ENCODE results near the gene SELENOH. TPM values are rescaled to one million over a fixed set of nuclear protein-coding genes. Genes with fewer than 3 reads are reported as not detected.
"Not testable (repeated sequence)": the region's sequence is repeated elsewhere in the genome, so short reads cannot be mapped to it uniquely, and the experiment has no call there.

Gene SELENOH
- total RNA-seq, 1 experiment from 2014 or later: 306 TPM

- TF ChIP-seq EZH2 (IDR thresholded peaks at IDR 0.05; ENCODE audit: low read length, unreplicated experiment): no peak
- TF ChIP-seq, protein P1, sequence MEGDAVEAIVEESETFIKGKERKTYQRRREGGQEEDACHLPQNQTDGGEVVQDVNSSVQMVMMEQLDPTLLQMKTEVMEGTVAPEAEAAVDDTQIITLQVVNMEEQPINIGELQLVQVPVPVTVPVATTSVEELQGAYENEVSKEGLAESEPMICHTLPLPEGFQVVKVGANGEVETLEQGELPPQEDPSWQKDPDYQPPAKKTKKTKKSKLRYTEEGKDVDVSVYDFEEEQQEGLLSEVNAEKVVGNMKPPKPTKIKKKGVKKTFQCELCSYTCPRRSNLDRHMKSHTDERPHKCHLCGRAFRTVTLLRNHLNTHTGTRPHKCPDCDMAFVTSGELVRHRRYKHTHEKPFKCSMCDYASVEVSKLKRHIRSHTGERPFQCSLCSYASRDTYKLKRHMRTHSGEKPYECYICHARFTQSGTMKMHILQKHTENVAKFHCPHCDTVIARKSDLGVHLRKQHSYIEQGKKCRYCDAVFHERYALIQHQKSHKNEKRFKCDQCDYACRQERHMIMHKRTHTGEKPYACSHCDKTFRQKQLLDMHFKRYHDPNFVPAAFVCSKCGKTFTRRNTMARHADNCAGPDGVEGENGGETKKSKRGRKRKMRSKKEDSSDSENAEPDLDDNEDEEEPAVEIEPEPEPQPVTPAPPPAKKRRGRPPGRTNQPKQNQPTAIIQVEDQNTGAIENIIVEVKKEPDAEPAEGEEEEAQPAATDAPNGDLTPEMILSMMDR (conservative IDR thresholded peaks at IDR 0.05; ENCODE audit: low read depth, low read length): no peak
- no peak for TF ChIP-seq EZH2phosphoT487 (IDR thresholded peaks at IDR 0.05; ENCODE audit: borderline replicate concordance, low read length)
- ATAC-seq (no peak), DNase-seq (no peak)
- H3K27ac ChIP-seq (ENCODE audit: low read length): no peak overlapping the region
- no TSS peak for BruUV-seq (replicated peaks)
- intact Hi-C loops (cut with micrococcal nuclease): no loop called here
- ChIA-PET POLR2A (ENCODE audit: unreplicated experiment) (no interaction called here), CTCF (no interaction called here)
- no peaks in the 10 kb centered on the region for H3K9me2 ChIP-seq (replicated peaks; ENCODE audit: low read length)
- no peaks in the 10 kb centered on the region for H3F3A ChIP-seq (ENCODE audit: low read length, unreplicated experiment)
- no peak overlapping the region for H2AFZ ChIP-seq (ENCODE audit: low read length)
- H3K9ac ChIP-seq (ENCODE audit: low read length): peak overlapping the region; percentile 96; the same call in 1 of the 2 replicates
- peaks cover 24% of the 10 kb centered on the region for H3K4me1 ChIP-seq (ENCODE audit: insufficient read depth, low read length)
- H3K4me2 ChIP-seq (ENCODE audit: low read length): peak overlapping the region; percentile 98
- no peaks in the 10 kb centered on the region for H3K9me3 ChIP-seq (ENCODE audit: low read length)
- no peaks in the 10 kb centered on the region for H3K27me3 ChIP-seq (ENCODE audit: low read length)
- H3K36me3 ChIP-seq (ENCODE audit: low read depth, low read length): peaks cover 7% of the 10 kb centered on the region; the same call in 1 of the 2 replicates
- peak overlapping the region; percentile 99 for H3K4me3 ChIP-seq (ENCODE audit: low read length)
- peaks cover 63% of the 10 kb centered on the region for H3K79me2 ChIP-seq (ENCODE audit: low read length)
- peaks cover 20% of the 10 kb centered on the region for H4K20me1 ChIP-seq (ENCODE audit: low read length)
These were observed 27.5 kb upstream of the SELENOH start for GRCh38 chr11:57713835-57714234.

DNA sequence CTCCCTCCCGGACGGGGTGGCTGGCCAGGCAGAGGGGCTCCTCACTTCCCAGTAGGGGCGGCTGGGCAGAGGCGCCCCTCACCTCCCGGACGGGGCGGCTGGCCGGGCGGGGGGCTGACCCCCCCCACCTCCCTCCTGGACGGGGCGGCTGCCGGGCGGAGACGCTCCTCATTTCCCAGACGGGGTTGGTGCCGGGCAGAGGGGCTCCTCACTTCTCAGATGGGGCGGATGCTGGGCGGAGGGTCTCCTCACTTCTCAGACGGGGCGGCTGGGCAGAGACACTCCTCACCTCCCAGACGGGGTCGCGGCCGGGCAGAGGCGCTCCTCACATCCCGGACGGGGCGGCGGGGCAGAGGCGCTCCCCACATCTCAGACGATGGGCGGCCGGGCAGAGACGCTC, 24.6 kb upstream of the SELENOH start:
- DNase-seq; BruUV-seq (replicated peaks); H3K9me3 ChIP-seq (ENCODE audit: low read length); H3K27me3 ChIP-seq (ENCODE audit: low read length); H3F3A ChIP-seq (ENCODE audit: low read length, unreplicated experiment); POLR2A ChIA-PET (ENCODE audit: unreplicated experiment); H3K9ac ChIP-seq (ENCODE audit: low read length); H2AFZ ChIP-seq (ENCODE audit: low read length); H3K4me3 ChIP-seq (ENCODE audit: low read length); H3K9me2 ChIP-seq (replicated peaks; ENCODE audit: low read length); CTCF ChIA-PET; ATAC-seq; H3K4me2 ChIP-seq (ENCODE audit: low read length); H3K27ac ChIP-seq (ENCODE audit: low read length); intact Hi-C loops (cut with micrococcal nuclease): not testable (repeated sequence)
- Histone ChIP-seq H3K36me3 (ENCODE audit: low read depth, low read length) (peaks cover 16% of the 10 kb centered on the region), H4K20me1 (ENCODE audit: low read length) (peaks cover 38% of the 10 kb centered on the region), H3K79me2 (ENCODE audit: low read length) (peaks cover 70% of the 10 kb centered on the region), H3K4me1 (ENCODE audit: insufficient read depth, low read length) (peaks cover 15% of the 10 kb centered on the region)

DNA sequence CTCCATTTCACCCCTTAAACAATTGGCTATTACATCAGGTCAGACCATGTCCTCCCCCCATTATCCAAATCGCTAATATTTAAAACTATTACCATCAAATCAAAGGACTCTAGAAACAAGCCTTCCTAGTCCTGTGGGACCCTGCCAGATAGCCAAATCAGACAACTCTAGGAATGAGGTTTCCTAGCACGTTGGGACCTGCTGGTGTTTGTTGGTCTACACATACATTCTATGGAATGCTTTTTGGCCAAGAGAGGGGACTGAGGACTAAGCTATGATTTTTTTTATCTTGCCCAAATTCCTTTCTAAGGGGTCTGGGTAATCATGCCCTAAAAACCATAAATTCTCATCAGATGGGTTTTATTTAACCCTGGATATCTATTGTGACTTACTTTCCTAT, 14.1 kb upstream of the SELENOH start:
- CTCF ChIA-PET: no interaction called here
- DNase-seq: no peak
- no peak overlapping the region for H3K4me2 ChIP-seq (ENCODE audit: low read length)
- ATAC-seq: no peak
- TF ChIP-seq, protein P1 (conservative IDR thresholded peaks at IDR 0.05; ENCODE audit: low read depth, low read length): no peak
- no peak for TF ChIP-seq EZH2phosphoT487 (IDR thresholded peaks at IDR 0.05; ENCODE audit: borderline replicate concordance, low read length)
- TF ChIP-seq EZH2 (IDR thresholded peaks at IDR 0.05; ENCODE audit: low read length, unreplicated experiment): no peak
- no peaks in the 10 kb centered on the region for H3K27me3 ChIP-seq (ENCODE audit: low read length)
- POLR2A ChIA-PET (ENCODE audit: unreplicated experiment): no interaction called here
- H3K79me2 ChIP-seq (ENCODE audit: low read length): peaks cover 95% of the 10 kb centered on the region
- no TSS peak for BruUV-seq (replicated peaks)
- intact Hi-C loops (cut with micrococcal nuclease): no loop called here
- H3K36me3 ChIP-seq (ENCODE audit: low read depth, low read length): peaks cover 30% of the 10 kb centered on the region; the same call in 1 of the 2 replicates
- no peaks in the 10 kb centered on the region for H3K9me2 ChIP-seq (replicated peaks; ENCODE audit: low read length)
- no peak overlapping the region for H2AFZ ChIP-seq (ENCODE audit: low read length)
- no peaks in the 10 kb centered on the region for H3K4me1 ChIP-seq (ENCODE audit: insufficient read depth, low read length)
- no peaks in the 10 kb centered on the region for H3K9me3 ChIP-seq (ENCODE audit: low read length)
- H3K9ac ChIP-seq (ENCODE audit: low read length): no peak overlapping the region
- peaks cover 35% of the 10 kb centered on the region for H4K20me1 ChIP-seq (ENCODE audit: low read length)
- H3K4me3 ChIP-seq (ENCODE audit: low read length): no peak overlapping the region
- H3F3A ChIP-seq (ENCODE audit: low read length, unreplicated experiment): no peaks in the 10 kb centered on the region
- no peak overlapping the region for H3K27ac ChIP-seq (ENCODE audit: low read length)

Measured in PC-3 (cell line).